Uterus (tissue), 4 donors: ENCODE measurements around the gene SPATA9. TPM values are rescaled to one million over a fixed set of nuclear protein-coding genes. Genes with fewer than 3 reads are reported as not detected.

Experiments used
- DNase-seq, 2 donors: peaks; one replicate each; pipeline ENCODE4 v3.0.0-alpha.2; 2019 to 2020
- H3K27ac ChIP-seq, 2 donors: fragments of 200-600 bp; sonication (generic); 1 replicate in 1 of 2; 2 replicates in 1 of 2; pipeline ENCODE4 v1.5.1; 2016 to 2018
- H3K27me3 ChIP-seq, 2 donors: fragments of 200-600 bp; sonication (generic); one replicate each; pipeline ENCODE4 v1.5.1; 2018 to 2019; ENCODE audit warnings: control low read depth in 1 of 2
- H3K36me3 ChIP-seq, 2 donors: fragments of 200-600 bp; sonication (generic); one replicate each; pipeline ENCODE4 v1.5.1; 2019; ENCODE audit warnings: control low read depth in 1 of 2
- H3K4me1 ChIP-seq, 2 donors: fragments of 200-600 bp; sonication (generic); one replicate each; pipeline ENCODE4 v1.5.1; 2018 to 2019; ENCODE audit warnings: control low read depth in 1 of 2
- H3K4me3 ChIP-seq, 2 donors: fragments of 200-600 bp; sonication (generic); 1 replicate in 1 of 2; 2 replicates in 1 of 2; pipeline ENCODE4 v1.5.1; 2018 to 2019; ENCODE audit warnings: mild to moderate bottlenecking in 1 of 2
- H3K9me3 ChIP-seq, 2 donors: fragments of 200-600 bp; sonication (generic); one replicate each; pipeline ENCODE4 v1.5.1; 2019; ENCODE audit warnings: control low read depth in 1 of 2
- CTCF ChIP-seq, 4 experiments: fragments of 200-600 bp in 2 of 4; fragments of 450-650 bp in 2 of 4; sonication (generic) in 2 of 4; IDR thresholded peaks; one replicate each; pipeline ENCODE4 v1.5.1; 2016 to 2019; ENCODE audit warnings: antibody characterized with exemption in 4 of 4, mild to moderate bottlenecking in 2 of 4, moderate library complexity in 1 of 4
- POLR2A ChIP-seq, 2 donors: fragments of 450-650 bp; IDR thresholded peaks; one replicate each; pipeline ENCODE4 v1.6.1; 2016; ENCODE audit warnings: antibody characterized with exemption in 2 of 2, mild to moderate bottlenecking in 1 of 2, moderate library complexity in 1 of 2
- intact Hi-C: fragments of 100-400 bp; cut with DNase I; formaldehyde crosslinking; loops from one replicate; pipeline ENCODE4 v1.15.1; 2023; ENCODE audit warnings: low total_unique reads
- total RNA-seq, 4 donors: library from RNA; depleted of rRNA in 3 of 4; stranded (reverse); fragments of >200 nt in 3 of 4; gene quantifications; one replicate each; pipeline versions ENCODE4 v1.1.0 to v1.2.4, GENCODE V29; 2014 to 2023
- donor health status: DM: yes; HTN: yes; CAD: no.

Gene SPATA9
- total RNA-seq, 4 donors from 2014 or later, result 0.34 to 1.6 TPM; not detected in 2

- H3K27ac ChIP-seq, result no peak overlapping the region
- intact Hi-C loops, result no loop called here
- DNase-seq, result no peak
Observed at GRCh38 chr5:95655575-95655974, 27.2 kb downstream of the SPATA9 start.

GRCh38 chr5:95654196-95654595 is 28.6 kb downstream of the SPATA9 start:
- TF ChIP-seq CTCF (IDR thresholded peaks at IDR 0.05) (no peak), POLR2A (IDR thresholded peaks at IDR 0.05) (no peak)
- DNase-seq, result no peak
- Histone ChIP-seq H3K4me1 (no peaks in the 10 kb centered on the region), H3K4me3 (no peak overlapping the region), H3K9me3 (no peaks in the 10 kb centered on the region), H3K27ac (no peak overlapping the region), H3K36me3 (no peaks in the 10 kb centered on the region), H3K27me3 (no peaks in the 10 kb centered on the region)
- intact Hi-C loops, result no loop called here

More at GRCh38 chr5:95655575-95655974, 27.2 kb downstream of the SPATA9 start:
- no peaks in the 10 kb centered on the region for H3K9me3 ChIP-seq
- H3K4me1 ChIP-seq, result no peaks in the 10 kb centered on the region
- no peaks in the 10 kb centered on the region for H3K27me3 ChIP-seq
- no peak for TF ChIP-seq CTCF (IDR thresholded peaks at IDR 0.05)
- H3K4me3 ChIP-seq, result no peak overlapping the region
- H3K36me3 ChIP-seq, result no peaks in the 10 kb centered on the region

GRCh38 chr5:95652849-95653248 is 29.9 kb downstream of the SPATA9 start:
- H3K9me3 ChIP-seq, result no peaks in the 10 kb centered on the region
- no peak for DNase-seq
- intact Hi-C loops, result no loop called here
- no peak overlapping the region for H3K4me3 ChIP-seq
- no peaks in the 10 kb centered on the region for H3K4me1 ChIP-seq
- no peaks in the 10 kb centered on the region for H3K36me3 ChIP-seq
- no peak overlapping the region for H3K27ac ChIP-seq
- no peaks in the 10 kb centered on the region for H3K27me3 ChIP-seq
- no peak for TF ChIP-seq POLR2A (IDR thresholded peaks at IDR 0.05)

DNA sequence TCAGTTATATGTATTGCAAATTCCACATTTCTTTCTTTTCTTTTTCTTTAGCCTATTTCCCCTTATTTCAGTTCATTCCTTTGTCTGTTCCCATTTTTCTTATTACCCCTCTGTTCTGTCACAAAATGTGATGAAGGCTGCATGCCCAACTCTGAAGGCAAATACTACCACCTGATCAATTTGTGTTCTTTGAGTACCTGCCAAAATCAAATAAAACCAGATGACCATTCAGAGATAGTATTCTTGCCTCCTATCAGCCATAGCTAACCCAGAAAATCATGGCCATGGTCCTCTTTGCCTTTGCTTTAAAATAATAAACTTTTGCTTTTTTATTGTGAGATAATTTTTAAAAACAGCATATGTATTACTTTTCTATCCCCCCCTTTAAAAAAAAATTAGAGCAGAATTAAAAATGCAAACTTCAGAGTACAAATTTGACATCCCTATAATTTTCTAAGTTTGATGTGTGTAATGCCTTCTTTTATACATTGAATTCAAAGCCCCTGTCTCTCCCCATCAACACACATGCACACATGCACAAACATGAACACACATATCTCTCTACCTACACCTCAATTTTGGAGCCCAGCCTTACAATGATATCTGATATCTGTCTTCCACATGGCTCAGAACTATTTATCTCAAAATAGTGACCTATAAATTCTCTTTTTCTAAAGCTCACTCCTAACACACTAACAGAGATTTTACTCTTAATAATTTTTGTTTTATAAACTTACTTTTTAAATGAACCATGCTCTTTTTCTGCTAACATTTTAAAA is 32.8 kb downstream of the SPATA9 start:
- Histone ChIP-seq H3K27ac (no peak overlapping the region), H3K4me1 (no peaks in the 10 kb centered on the region), H3K4me3 (no peak overlapping the region), H3K27me3 (no peaks in the 10 kb centered on the region), H3K36me3 (no peaks in the 10 kb centered on the region), H3K9me3 (no peaks in the 10 kb centered on the region)
- intact Hi-C loops, result loop anchor here (10.0 kb wide), 1 partner anchor 195 kb away; no protein-coding TSS in a partner anchor
- TF ChIP-seq POLR2A (IDR thresholded peaks at IDR 0.05) (no peak), CTCF (IDR thresholded peaks at IDR 0.05) (no peak)
- DNase-seq, result no peak

- Histone ChIP-seq H3K4me3 (no peak overlapping the region), H3K27ac (no peak overlapping the region), H3K27me3 (no peaks in the 10 kb centered on the region), H3K9me3 (no peaks in the 10 kb centered on the region), H3K36me3 (no peaks in the 10 kb centered on the region), H3K4me1 (no peaks in the 10 kb centered on the region)
- TF ChIP-seq CTCF (IDR thresholded peaks at IDR 0.05), result no peak
- TF ChIP-seq POLR2A (IDR thresholded peaks at IDR 0.05), result no peak
- intact Hi-C loops, result loop anchor here (10.0 kb wide), 1 partner anchor 196 kb away; no protein-coding TSS in a partner anchor
- no peak for DNase-seq
Observed at GRCh38 chr5:95649274-95649673, 33.5 kb downstream of the SPATA9 start.
